GM19455 (cell line): ENCODE results near the gene ARL6.
"Not testable (repeated sequence)": the region's sequence is repeated elsewhere in the genome, so short reads cannot be mapped to it uniquely, and the experiment has no call there.

Experiments used
- ATAC-seq: cut with Tn5 transposase; IDR thresholded peaks from one replicate; pipeline ENCODE4 v1.9.1; 2021; ENCODE audit not compliant: unreplicated experiment

ARL6 gene

DNA sequence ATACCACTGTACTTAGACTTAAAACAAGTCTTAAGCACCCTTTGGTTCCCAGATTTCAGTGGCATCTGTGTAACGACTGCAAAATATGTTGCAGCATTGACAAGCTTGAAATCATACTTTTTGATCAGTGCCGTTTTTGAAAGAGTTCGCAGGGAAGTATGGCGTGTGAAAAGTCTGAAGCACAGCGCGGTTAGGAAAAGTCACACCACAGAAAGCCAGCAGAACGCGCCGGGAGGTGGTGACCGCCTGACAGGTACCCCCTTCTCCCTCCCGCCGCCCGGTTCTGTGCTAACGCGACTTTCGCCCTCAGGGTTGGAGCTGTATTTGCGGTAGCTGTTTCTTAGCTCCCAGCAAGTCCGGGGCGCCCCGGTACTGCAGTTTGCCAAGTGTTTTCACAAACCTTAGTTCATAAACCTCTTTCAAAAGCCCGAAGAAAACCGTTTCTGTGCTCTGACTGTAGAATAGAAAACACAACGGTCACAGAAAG, 56.8 kb downstream of the ARL6 start:
- ATAC-seq: peak; percentile 56

GRCh38 chr3:97821774-97822358, 57.3 kb downstream of the ARL6 start, which contains the start of gene CRYBG3:
Gene CRYBG3 (plus strand): TSS chr3:97822011. CDS start chr3:97822207, 196 bp downstream.
- peak; percentile 98 for ATAC-seq

GRCh38 chr3:97822359-97822775, 57.8 kb downstream of the ARL6 start:
- ATAC-seq: peak; percentile 41

GRCh38 chr3:97823046-97824004, 58.8 kb downstream of the ARL6 start:
- ATAC-seq: no peak

DNA sequence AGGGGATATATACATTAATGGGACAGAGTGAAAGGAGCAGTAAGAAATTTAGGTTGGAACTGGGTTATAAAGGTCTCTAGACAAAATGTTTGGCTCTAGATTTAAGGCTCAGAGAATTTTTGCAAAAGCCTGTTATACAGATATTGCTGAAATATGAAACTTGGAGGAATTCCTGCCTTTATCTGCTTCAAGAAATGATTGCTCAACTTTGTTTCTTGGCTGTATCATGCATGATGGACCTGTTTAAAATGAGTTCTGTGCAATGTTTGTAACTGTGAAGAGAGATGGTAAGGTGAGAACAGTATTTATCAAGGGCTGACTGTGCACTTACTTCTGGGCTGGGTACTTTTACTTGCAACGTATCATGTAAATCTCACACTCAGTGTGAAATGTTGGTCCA, 60.5 kb downstream of the ARL6 start:
- no peak for ATAC-seq

DNA sequence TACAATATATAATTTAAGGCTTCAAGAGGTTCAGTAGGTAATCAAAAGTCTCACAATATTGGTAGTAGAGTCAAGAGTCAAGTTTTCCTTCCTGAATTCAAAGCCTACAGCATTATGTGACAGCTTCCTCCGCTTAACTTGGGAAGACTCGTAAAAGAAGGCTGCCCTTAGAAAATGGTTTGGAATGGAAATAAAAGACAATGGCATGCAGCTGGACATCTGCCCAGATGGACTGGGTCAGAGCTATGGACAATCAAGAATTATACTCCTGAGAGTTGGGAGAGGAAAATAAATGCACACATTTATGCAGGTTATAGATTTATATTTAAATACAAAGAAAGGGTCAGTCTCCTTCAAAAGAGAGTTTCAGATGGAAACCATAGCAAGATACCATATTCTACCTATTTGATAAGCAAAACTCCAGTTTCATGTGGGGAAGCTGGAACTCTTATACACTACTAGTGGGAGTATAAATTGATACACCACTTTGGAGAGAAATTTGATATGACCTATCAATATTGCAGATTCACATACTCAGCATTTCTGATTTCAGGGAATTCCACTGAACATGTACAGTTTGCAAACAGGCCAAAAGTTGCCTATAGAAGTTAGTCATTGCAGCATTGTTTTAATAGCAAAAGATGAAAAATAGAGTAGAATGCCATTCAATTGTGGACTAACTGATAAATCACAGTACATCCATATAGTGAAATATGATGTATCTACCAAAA, 63.3 kb downstream of the ARL6 start:
- ATAC-seq: no peak

- ATAC-seq: no peak
Measured at GRCh38 chr3:97829198-97829597, 64.6 kb downstream of the ARL6 start.

- ATAC-seq: no peak
Measured at GRCh38 chr3:97830638-97831037, 66.1 kb downstream of the ARL6 start.

GRCh38 chr3:97831140-97831539, 66.6 kb downstream of the ARL6 start:
- ATAC-seq: no peak

DNA sequence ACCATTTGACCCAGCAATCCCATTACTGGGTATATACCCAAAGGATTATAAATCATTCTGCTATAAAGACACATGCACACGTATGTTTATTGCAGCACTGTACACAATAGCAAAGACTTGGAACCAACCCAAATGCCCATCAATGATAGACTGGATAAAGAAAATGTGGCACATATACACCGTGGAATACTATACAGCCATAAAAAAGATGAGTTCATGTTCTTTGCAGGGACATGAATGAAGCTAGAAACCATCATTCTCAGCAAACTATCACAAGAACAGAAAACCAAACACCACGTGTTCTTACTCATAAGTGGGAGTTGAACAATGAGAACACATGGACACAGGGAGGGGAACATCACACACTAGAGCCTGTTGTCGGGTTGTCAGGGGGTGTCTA, 68.6 kb downstream of the ARL6 start:
- ATAC-seq: not testable (repeated sequence)

- ATAC-seq: no peak
Measured at GRCh38 chr3:97835761-97836160, 71.2 kb downstream of the ARL6 start.

DNA sequence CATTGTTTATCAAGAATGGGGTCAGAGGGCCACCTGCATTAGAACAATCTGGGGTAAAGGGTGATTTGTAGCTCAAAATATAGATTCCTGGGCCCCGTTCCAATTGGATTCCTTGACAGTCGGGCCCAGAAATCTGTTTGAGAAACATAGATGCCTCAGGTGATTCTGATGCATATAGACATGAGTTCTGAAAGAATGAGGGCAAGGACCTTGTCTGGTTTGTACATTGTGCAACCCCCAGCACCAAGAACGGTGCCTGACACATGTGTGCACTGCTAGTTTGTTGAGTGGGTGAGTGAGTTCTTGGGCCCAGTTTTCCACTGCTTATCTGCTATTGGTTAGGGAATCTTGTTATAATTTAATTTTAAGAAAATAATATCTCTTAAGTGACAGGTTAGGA, 73.8 kb downstream of the ARL6 start:
- no peak for ATAC-seq

DNA sequence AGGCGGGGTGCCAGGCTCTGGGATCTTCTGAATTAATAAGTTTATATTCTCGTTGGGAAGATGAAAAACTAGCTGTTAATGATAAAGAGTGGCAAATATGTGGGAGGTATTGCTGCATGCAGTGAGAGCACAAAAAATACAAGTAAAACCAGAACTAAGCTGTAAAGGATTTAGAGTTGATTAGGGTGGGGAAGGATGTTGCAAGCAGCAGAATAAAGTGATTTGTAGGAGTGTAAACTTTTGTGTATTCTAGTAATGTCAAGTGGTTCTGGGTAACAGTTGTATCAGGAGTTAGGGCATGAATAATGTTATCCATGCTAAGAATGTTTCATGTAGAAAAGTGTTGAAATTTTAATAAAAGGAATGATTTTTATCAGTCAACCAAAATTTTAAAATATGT, 75.4 kb downstream of the ARL6 start:
- no peak for ATAC-seq

GRCh38 chr3:97841304-97841703, 76.7 kb downstream of the ARL6 start:
- ATAC-seq: no peak

DNA sequence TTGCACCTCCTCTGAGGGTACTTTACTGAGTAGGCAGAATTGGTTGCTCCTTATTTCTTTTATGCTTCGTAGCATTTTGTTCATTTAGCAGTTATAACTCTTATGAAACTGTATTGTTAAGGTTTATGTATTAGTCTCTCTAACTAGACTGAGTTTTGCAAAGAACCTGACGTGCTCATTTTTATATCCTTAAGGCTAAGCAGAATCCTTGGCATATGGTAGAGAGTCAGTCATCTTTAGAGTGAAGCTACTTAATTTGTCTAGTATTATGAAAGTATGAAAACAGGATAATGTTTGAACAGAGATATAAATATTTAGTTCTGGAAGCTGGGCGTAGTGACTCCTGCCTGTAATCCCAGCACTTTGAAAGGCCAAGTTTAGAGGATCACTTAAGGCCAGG, 77.4 kb downstream of the ARL6 start:
- no peak for ATAC-seq

GRCh38 chr3:97848779-97849178, 84.2 kb downstream of the ARL6 start:
- no peak for ATAC-seq
